HepG2 (cell line): ENCODE data around the gene FER1L5.

ENCODE experiments used
- ETV6 ChIP-seq: sonication (generic); formaldehyde crosslinking; conservative IDR thresholded peaks from 2 replicates; pipeline ENCODE4 v1.4.0; 2020; ENCODE audit warnings: missing genetic modification reagents
- MTA1 ChIP-seq: sonication (generic); formaldehyde crosslinking; IDR thresholded peaks from 2 replicates; pipeline ENCODE4 v1.4.0; 2020; ENCODE audit warnings: missing genetic modification reagents, mild to moderate bottlenecking, borderline replicate concordance
- NCOA2 ChIP-seq: sonication (generic); formaldehyde crosslinking; IDR thresholded peaks from 2 replicates; pipeline ENCODE4 v1.8.0; 2022; ENCODE audit warnings: inconsistent platforms
- STAT5B ChIP-seq: sonication (generic); formaldehyde crosslinking; IDR thresholded peaks from 2 replicates; pipeline ENCODE4 v1.4.0; 2020; ENCODE audit warnings: missing genetic modification reagents
- TARDBP ChIP-seq: sonication (generic); formaldehyde crosslinking; IDR thresholded peaks from 2 replicates; pipeline ENCODE4 v1.8.0; 2022; ENCODE audit warnings: mild to moderate bottlenecking, missing genetic modification reagents
- TCF7L2 ChIP-seq: IDR thresholded peaks from 2 replicates; pipeline ENCODE4 v1.6.1; 2011; ENCODE audit warnings: mild to moderate bottlenecking, low read depth, low read length, moderate library complexity
- TF ChIP-seq, protein P1 (sequence below): IDR thresholded peaks from 2 replicates; pipeline ENCODE4 v1.6.1; 2016; ENCODE audit warnings: mild to moderate bottlenecking
- TF ChIP-seq, protein P2 (sequence below): sonication (generic); formaldehyde crosslinking; IDR thresholded peaks from 2 replicates; pipeline ENCODE4 v1.9.0; 2021; ENCODE audit warnings: missing genetic modification reagents, borderline replicate concordance
- TF ChIP-seq, protein P3 (sequence below): sonication (generic); formaldehyde crosslinking; IDR thresholded peaks from 2 replicates; pipeline ENCODE4 v1.4.0; 2020; ENCODE audit warnings: missing genetic modification reagents

DNA sequence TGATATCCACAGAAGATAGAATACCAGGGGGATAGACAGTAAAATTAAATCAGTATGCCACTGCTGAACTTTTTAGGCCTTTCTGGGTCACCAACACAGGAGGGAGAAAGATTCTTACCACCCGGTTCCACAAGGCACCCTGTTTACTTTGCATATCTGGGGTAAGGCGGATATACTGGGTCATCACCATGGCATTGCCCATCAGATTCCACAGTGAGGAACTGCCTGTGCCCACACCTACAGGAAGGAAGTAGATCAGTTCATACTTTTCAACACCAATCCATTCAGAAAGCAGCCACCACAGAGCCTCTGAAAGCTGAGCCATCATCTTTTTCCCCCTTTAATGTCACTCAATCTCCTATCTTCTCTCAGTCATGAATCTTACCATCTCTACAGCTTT, 95.3 kb downstream of the FER1L5 start:
- TF ChIP-seq ETV6 (no peak), NCOA2 (no peak), STAT5B (CRISPR knock-in tag) (no peak), TCF7L2 (no peak), MTA1 (CRISPR knock-in tag) (no peak), TARDBP (CRISPR knock-in tag) (no peak)
- TF ChIP-seq, protein P1, sequence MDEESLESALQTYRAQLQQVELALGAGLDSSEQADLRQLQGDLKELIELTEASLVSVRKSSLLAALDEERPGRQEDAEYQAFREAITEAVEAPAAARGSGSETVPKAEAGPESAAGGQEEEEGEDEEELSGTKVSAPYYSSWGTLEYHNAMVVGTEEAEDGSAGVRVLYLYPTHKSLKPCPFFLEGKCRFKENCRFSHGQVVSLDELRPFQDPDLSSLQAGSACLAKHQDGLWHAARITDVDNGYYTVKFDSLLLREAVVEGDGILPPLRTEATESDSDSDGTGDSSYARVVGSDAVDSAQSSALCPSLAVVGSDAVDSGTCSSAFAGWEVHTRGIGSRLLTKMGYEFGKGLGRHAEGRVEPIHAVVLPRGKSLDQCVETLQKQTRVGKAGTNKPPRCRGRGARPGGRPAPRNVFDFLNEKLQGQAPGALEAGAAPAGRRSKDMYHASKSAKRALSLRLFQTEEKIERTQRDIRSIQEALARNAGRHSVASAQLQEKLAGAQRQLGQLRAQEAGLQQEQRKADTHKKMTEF (CRISPR knock-in tag) = no peak
- TF ChIP-seq, protein P2, sequence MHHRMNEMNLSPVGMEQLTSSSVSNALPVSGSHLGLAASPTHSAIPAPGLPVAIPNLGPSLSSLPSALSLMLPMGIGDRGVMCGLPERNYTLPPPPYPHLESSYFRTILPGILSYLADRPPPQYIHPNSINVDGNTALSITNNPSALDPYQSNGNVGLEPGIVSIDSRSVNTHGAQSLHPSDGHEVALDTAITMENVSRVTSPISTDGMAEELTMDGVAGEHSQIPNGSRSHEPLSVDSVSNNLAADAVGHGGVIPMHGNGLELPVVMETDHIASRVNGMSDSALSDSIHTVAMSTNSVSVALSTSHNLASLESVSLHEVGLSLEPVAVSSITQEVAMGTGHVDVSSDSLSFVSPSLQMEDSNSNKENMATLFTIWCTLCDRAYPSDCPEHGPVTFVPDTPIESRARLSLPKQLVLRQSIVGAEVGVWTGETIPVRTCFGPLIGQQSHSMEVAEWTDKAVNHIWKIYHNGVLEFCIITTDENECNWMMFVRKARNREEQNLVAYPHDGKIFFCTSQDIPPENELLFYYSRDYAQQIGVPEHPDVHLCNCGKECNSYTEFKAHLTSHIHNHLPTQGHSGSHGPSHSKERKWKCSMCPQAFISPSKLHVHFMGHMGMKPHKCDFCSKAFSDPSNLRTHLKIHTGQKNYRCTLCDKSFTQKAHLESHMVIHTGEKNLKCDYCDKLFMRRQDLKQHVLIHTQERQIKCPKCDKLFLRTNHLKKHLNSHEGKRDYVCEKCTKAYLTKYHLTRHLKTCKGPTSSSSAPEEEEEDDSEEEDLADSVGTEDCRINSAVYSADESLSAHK = no peak
- TF ChIP-seq, protein P3, sequence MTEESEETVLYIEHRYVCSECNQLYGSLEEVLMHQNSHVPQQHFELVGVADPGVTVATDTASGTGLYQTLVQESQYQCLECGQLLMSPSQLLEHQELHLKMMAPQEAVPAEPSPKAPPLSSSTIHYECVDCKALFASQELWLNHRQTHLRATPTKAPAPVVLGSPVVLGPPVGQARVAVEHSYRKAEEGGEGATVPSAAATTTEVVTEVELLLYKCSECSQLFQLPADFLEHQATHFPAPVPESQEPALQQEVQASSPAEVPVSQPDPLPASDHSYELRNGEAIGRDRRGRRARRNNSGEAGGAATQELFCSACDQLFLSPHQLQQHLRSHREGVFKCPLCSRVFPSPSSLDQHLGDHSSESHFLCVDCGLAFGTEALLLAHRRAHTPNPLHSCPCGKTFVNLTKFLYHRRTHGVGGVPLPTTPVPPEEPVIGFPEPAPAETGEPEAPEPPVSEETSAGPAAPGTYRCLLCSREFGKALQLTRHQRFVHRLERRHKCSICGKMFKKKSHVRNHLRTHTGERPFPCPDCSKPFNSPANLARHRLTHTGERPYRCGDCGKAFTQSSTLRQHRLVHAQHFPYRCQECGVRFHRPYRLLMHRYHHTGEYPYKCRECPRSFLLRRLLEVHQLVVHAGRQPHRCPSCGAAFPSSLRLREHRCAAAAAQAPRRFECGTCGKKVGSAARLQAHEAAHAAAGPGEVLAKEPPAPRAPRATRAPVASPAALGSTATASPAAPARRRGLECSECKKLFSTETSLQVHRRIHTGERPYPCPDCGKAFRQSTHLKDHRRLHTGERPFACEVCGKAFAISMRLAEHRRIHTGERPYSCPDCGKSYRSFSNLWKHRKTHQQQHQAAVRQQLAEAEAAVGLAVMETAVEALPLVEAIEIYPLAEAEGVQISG (CRISPR knock-in tag) = no peak
